Measurements from ENCODE around the gene P2RX1.
A peak's percentile ranks its signal among the peaks of the same experiment; 100 is the strongest.

The P2RX1 gene

GRCh38 chr17:3891626-3892094 is 24.6 kb downstream of the P2RX1 start:
- Histone ChIP-seq H3K4me1 (ENCODE audit: control insufficient read depth, low read length) (peaks cover 58% of the 10 kb centered on the region), H3K4me3 (ENCODE audit: low read length) (peak overlapping the region; percentile 80), H3K9me3 (ENCODE audit: control insufficient read depth, insufficient read depth, low read length) (no peaks in the 10 kb centered on the region), H3K9me2 (replicated peaks; ENCODE audit: control insufficient read depth, low read length) (no peaks in the 10 kb centered on the region), H3K27me3 (ENCODE audit: control insufficient read depth, low read length) (peaks cover 12% of the 10 kb centered on the region), H3K4me2 (ENCODE audit: low read length) (peak overlapping the region; percentile 97), H3K27ac (ENCODE audit: low read depth, low read length) (no peak overlapping the region), H3K36me3 (ENCODE audit: control insufficient read depth, low read length) (no peaks in the 10 kb centered on the region), H4K20me1 (ENCODE audit: control insufficient read depth, insufficient read depth, low read depth, low read length) (0 out of 2 replicates have a peak, but pooled peaks cover 3% of the 10 kb centered on the region), H3K79me2 (ENCODE audit: control insufficient read depth, low read length) (no peaks in the 10 kb centered on the region), H3F3A (ENCODE audit: control insufficient read depth, insufficient read depth) (peaks cover 13% of the 10 kb centered on the region)
- TF ChIP-seq CTCF (IDR thresholded peaks at IDR 0.05; ENCODE audit: low read depth, low read length, poor library complexity, severe bottlenecking), result no peak
- TF ChIP-seq EZH2phosphoT487 (IDR thresholded peaks at IDR 0.05; ENCODE audit: borderline replicate concordance, low read length), result no peak

GRCh38 chr17:3890878-3891219 is 25.4 kb downstream of the P2RX1 start:
- no peaks in the 10 kb centered on the region for H3K79me2 ChIP-seq (ENCODE audit: control insufficient read depth, low read length)
- H3K4me2 ChIP-seq (ENCODE audit: low read length), result no peak overlapping the region

GRCh38 chr17:3890082-3890877 is 26.0 kb downstream of the P2RX1 start:
- Histone ChIP-seq H3K4me1 (ENCODE audit: control insufficient read depth, low read length) (peaks cover 56% of the 10 kb centered on the region), H3K4me2 (ENCODE audit: low read length) (no peak overlapping the region), H3K36me3 (ENCODE audit: control insufficient read depth, low read length) (no peaks in the 10 kb centered on the region), H4K20me1 (ENCODE audit: control insufficient read depth, insufficient read depth, low read depth, low read length) (0 out of 2 replicates have a peak, but pooled peaks cover 3% of the 10 kb centered on the region), H3K9me2 (replicated peaks; ENCODE audit: control insufficient read depth, low read length) (no peaks in the 10 kb centered on the region), H3K27ac (ENCODE audit: low read depth, low read length) (no peak overlapping the region), H3K9me3 (ENCODE audit: control insufficient read depth, insufficient read depth, low read length) (no peaks in the 10 kb centered on the region), H3K27me3 (ENCODE audit: control insufficient read depth, low read length) (peaks cover 12% of the 10 kb centered on the region), H3K4me3 (ENCODE audit: low read length) (no peak overlapping the region), H3K79me2 (ENCODE audit: control insufficient read depth, low read length) (no peaks in the 10 kb centered on the region), H3F3A (ENCODE audit: control insufficient read depth, insufficient read depth) (peaks cover 13% of the 10 kb centered on the region)
- no peak for TF ChIP-seq EZH2phosphoT487 (IDR thresholded peaks at IDR 0.05; ENCODE audit: borderline replicate concordance, low read length)
- TF ChIP-seq CTCF (IDR thresholded peaks at IDR 0.05; ENCODE audit: low read depth, low read length, poor library complexity, severe bottlenecking), result no peak

More at GRCh38 chr17:3890878-3891219, 25.4 kb downstream of the P2RX1 start:
- H3K9me2 ChIP-seq (replicated peaks; ENCODE audit: control insufficient read depth, low read length), result no peaks in the 10 kb centered on the region
- 0 out of 2 replicates have a peak, but pooled peaks cover 3% of the 10 kb centered on the region for H4K20me1 ChIP-seq (ENCODE audit: control insufficient read depth, insufficient read depth, low read depth, low read length)
- H3K4me3 ChIP-seq (ENCODE audit: low read length), result no peak overlapping the region
- no peaks in the 10 kb centered on the region for H3K36me3 ChIP-seq (ENCODE audit: control insufficient read depth, low read length)
- no peak overlapping the region for H3K27ac ChIP-seq (ENCODE audit: low read depth, low read length)
- H3K4me1 ChIP-seq (ENCODE audit: control insufficient read depth, low read length), result peaks cover 57% of the 10 kb centered on the region
- peaks cover 13% of the 10 kb centered on the region for H3F3A ChIP-seq (ENCODE audit: control insufficient read depth, insufficient read depth)
- no peak for TF ChIP-seq CTCF (IDR thresholded peaks at IDR 0.05; ENCODE audit: low read depth, low read length, poor library complexity, severe bottlenecking)
- H3K9me3 ChIP-seq (ENCODE audit: control insufficient read depth, insufficient read depth, low read length), result no peaks in the 10 kb centered on the region
- H3K27me3 ChIP-seq (ENCODE audit: control insufficient read depth, low read length), result peaks cover 12% of the 10 kb centered on the region

All from DOHH2 (cell line).